K562 (cell line): ENCODE results near the gene KLRK1. TPM values are rescaled to one million over a fixed set of nuclear protein-coding genes. Genes with fewer than 3 reads are reported as not detected.

Source experiments
- ELK1 ChIP-seq: sonication (generic); formaldehyde crosslinking; IDR thresholded peaks from 2 replicates; pipeline ENCODE4 v1.8.1; 2022; ENCODE audit warnings: missing genetic modification reagents
- FOXM1 ChIP-seq, 2 experiments: fragments of 450-650 bp in 1 of 2; sonication (generic) in 1 of 2; formaldehyde crosslinking in 1 of 2; IDR thresholded peaks; 2 replicates each; pipeline versions ENCODE4 v1.6.1 to v1.9.0; 2017 to 2022; ENCODE audit warnings: low read depth in 2 of 2, mild to moderate bottlenecking in 2 of 2, missing genetic modification reagents in 1 of 2, moderate library complexity in 1 of 2
- HNRNPK ChIP-seq: fragments of 200-400 bp; formaldehyde crosslinking; IDR thresholded peaks from one replicate; pipeline ENCODE4 v1.6.1; 2018; ENCODE audit warnings: mild to moderate bottlenecking, low read depth, low read length; ENCODE audit not compliant: poor library complexity, severe bottlenecking
- KAT7 ChIP-seq: sonication (generic); formaldehyde crosslinking; IDR thresholded peaks from 2 replicates; pipeline ENCODE4 v1.8.0; 2022; ENCODE audit warnings: missing genetic modification reagents, mild to moderate bottlenecking, borderline replicate concordance
- KLF16 ChIP-seq: IDR thresholded peaks from 2 replicates; pipeline ENCODE4 v1.6.1; 2016; ENCODE audit warnings: antibody characterized with exemption
- MLLT1 ChIP-seq, 2 experiments: fragments of 450-650 bp; IDR thresholded peaks; 2 replicates each; pipeline ENCODE4 v1.6.1; 2016
- NCOA4 ChIP-seq: fragments of 450-650 bp; IDR thresholded peaks from 2 replicates; pipeline ENCODE4 v1.6.1; 2018; ENCODE audit warnings: mild to moderate bottlenecking; ENCODE audit not compliant: partially characterized antibody
- PHF8 ChIP-seq: fragments of 200-600 bp; sonication (generic); IDR thresholded peaks from 2 replicates; pipeline ENCODE4 v1.6.1; 2012; ENCODE audit warnings: mixed run types, mild to moderate bottlenecking, inconsistent platforms, low read length, moderate library complexity, borderline replicate concordance
- POLR2A ChIP-seq: fragments of 450-650 bp; conservative IDR thresholded peaks from 2 replicates; pipeline ENCODE4 v1.6.1; 2016
- PYGO2 ChIP-seq: fragments of 450-650 bp; IDR thresholded peaks from 2 replicates; pipeline ENCODE4 v1.6.1; 2016; ENCODE audit warnings: mild to moderate bottlenecking, missing genetic modification characterization, moderate library complexity, missing compliant biosample characterization
- SRF ChIP-seq, 2 experiments: fragments of 250-450, 450-650 bp in 1 of 2; sonication (Bioruptor Pico) in 1 of 2; sonication (generic) in 1 of 2; formaldehyde crosslinking; IDR thresholded peaks; 2 replicates each; pipeline versions ENCODE4 v1.5.0 to v1.5.1; 2020 to 2022; ENCODE audit warnings: mild to moderate bottlenecking in 1 of 2, missing genetic modification reagents in 1 of 2
- TCFL5 ChIP-seq: fragments of 250-450 bp; sonication (Bioruptor Pico); conservative IDR thresholded peaks from 2 replicates; pipeline ENCODE4 v1.6.1; 2021; ENCODE audit warnings: mild to moderate bottlenecking, moderate library complexity, matching md5 sums
- ZKSCAN8 ChIP-seq: fragments of 200-800 bp; sonication (Bioruptor generic); IDR thresholded peaks from 2 replicates; pipeline ENCODE4 v1.6.1; 2016; ENCODE audit warnings: missing genetic modification characterization, missing compliant biosample characterization
- ZNF436 ChIP-seq: fragments of 250-450, 450-650 bp; sonication (Bioruptor Pico); formaldehyde crosslinking; IDR thresholded peaks from 2 replicates; pipeline ENCODE4 v1.7.0; 2020; ENCODE audit warnings: mild to moderate bottlenecking
- ZNF644 ChIP-seq: fragments of 200-800 bp; sonication (Bioruptor generic); IDR thresholded peaks from 2 replicates; pipeline ENCODE4 v1.6.1; 2016; ENCODE audit warnings: low read depth, missing genetic modification characterization, missing compliant biosample characterization
- polyA plus RNA-seq, 8 experiments: library from polyadenylated mRNA; depleted of rRNA in 4 of 8; stranded (reverse) in 5 of 8; unstranded in 3 of 8; fragments of >200 nt; fragmentation: Nextera tagmentation in 2 of 8; fragmentation: Illumina TruSeq in 1 of 8; extraction: Ambion mirVana in 2 of 8; extraction: Trizol in 1 of 8; gene quantifications; 2 replicates each; pipeline versions ENCODE4 v1.2.1 to v1.2.3, GENCODE V29; 2011 to 2014; ENCODE audit warnings: inconsistent platforms in 1 of 8, missing spikeins in 1 of 8
- total RNA-seq, 7 experiments: library from RNA; depleted of rRNA in 6 of 7; stranded (reverse); fragments of >200 nt in 6 of 7; fragmentation: Illumina TruSeq in 2 of 7; extraction: Trizol in 2 of 7; gene quantifications; 2 replicates each; pipeline versions ENCODE4 v1.2.1 to v1.2.3, GENCODE V29; 2011 to 2021; ENCODE audit warnings: low replicate concordance in 1 of 7
- TF ChIP-seq, protein P1 (sequence below), 2 experiments: IDR thresholded peaks in 1 of 2; conservative IDR thresholded peaks in 1 of 2; 2 replicates each; pipeline ENCODE4 v1.6.1; 2016; ENCODE audit warnings: low read depth in 2 of 2, mild to moderate bottlenecking in 1 of 2, missing compliant biosample characterization in 1 of 2, missing genetic modification characterization in 1 of 2, moderate library complexity in 1 of 2
- TF ChIP-seq, protein P2 (sequence below): fragments of 450-650 bp; formaldehyde crosslinking; IDR thresholded peaks from 2 replicates; pipeline ENCODE4 v1.4.0; 2020; ENCODE audit warnings: mild to moderate bottlenecking, moderate library complexity
- TF ChIP-seq, protein P3 (sequence below): sonication (generic); formaldehyde crosslinking; IDR thresholded peaks from 2 replicates; pipeline ENCODE4 v1.8.0; 2022; ENCODE audit warnings: missing genetic modification reagents, mild to moderate bottlenecking, moderate library complexity, borderline replicate concordance

Gene KLRK1
- total and polyA plus RNA-seq, 9 of the 15 experiments (the other 6 are each of a cell fraction or from before 2014, with no cell fraction given) = 0.03 to 0.09 (median 0.06) TPM; not detected in 3

- TF ChIP-seq PYGO2 (tag) (no peak), KLF16 (no peak), TCFL5 (CRISPR knock-in tag) (no peak), PHF8 (peak; percentile 45; the same call in 1 of the 2 replicates), ZKSCAN8 (CRISPR knock-in tag) (no peak), ZNF436 (CRISPR knock-in tag) (no peak), NCOA4 (no peak), POLR2A (peak; percentile 59; the same call in 1 of the 2 replicates), SRF (CRISPR knock-in tag; IDR thresholded peaks at IDR 0.05) (no peak), KAT7 (CRISPR knock-in tag) (no peak), ELK1 (CRISPR knock-in tag) (no peak), FOXM1 (IDR thresholded peaks at IDR 0.05; ENCODE audit: low read depth) (no peak), FOXM1 (CRISPR knock-in tag; IDR thresholded peaks at IDR 0.05; ENCODE audit: low read depth) (no peak), ZNF644 (tag) (0 out of 2 replicates have a peak, but pooled peaks have one; percentile 38), HNRNPK (no peak), MLLT1 (IDR thresholded peaks at IDR 0.05) (no peak)
- TF ChIP-seq, protein P1, sequence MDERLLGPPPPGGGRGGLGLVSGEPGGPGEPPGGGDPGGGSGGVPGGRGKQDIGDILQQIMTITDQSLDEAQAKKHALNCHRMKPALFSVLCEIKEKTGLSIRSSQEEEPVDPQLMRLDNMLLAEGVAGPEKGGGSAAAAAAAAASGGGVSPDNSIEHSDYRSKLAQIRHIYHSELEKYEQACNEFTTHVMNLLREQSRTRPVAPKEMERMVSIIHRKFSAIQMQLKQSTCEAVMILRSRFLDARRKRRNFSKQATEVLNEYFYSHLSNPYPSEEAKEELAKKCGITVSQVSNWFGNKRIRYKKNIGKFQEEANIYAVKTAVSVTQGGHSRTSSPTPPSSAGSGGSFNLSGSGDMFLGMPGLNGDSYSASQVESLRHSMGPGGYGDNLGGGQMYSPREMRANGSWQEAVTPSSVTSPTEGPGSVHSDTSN (CRISPR knock-in tag; IDR thresholded peaks at IDR 0.05; ENCODE audit: low read depth) = no peak
- TF ChIP-seq, protein P1 (tag; conservative IDR thresholded peaks at IDR 0.05; ENCODE audit: low read depth) = no peak
- TF ChIP-seq, protein P2, sequence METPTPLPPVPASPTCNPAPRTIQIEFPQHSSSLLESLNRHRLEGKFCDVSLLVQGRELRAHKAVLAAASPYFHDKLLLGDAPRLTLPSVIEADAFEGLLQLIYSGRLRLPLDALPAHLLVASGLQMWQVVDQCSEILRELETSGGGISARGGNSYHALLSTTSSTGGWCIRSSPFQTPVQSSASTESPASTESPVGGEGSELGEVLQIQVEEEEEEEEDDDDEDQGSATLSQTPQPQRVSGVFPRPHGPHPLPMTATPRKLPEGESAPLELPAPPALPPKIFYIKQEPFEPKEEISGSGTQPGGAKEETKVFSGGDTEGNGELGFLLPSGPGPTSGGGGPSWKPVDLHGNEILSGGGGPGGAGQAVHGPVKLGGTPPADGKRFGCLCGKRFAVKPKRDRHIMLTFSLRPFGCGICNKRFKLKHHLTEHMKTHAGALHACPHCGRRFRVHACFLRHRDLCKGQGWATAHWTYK = no peak
- TF ChIP-seq, protein P3, sequence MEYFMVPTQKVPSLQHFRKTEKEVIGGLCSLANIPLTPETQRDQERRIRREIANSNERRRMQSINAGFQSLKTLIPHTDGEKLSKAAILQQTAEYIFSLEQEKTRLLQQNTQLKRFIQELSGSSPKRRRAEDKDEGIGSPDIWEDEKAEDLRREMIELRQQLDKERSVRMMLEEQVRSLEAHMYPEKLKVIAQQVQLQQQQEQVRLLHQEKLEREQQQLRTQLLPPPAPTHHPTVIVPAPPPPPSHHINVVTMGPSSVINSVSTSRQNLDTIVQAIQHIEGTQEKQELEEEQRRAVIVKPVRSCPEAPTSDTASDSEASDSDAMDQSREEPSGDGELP (CRISPR knock-in tag) = peak; percentile 87
Measured at GRCh38 chr12:10363914-10364814, 25.7 kb downstream of the KLRK1 start (continued).
